GM12875 (cell line): ENCODE measurements around the gene PTPRQ.

Experiments used
- H3K4me3 ChIP-seq: one replicate; pipeline ENCODE4 v1.5.1; 2011; ENCODE audit warnings: low read depth, low read length, control low read depth
- TF ChIP-seq, protein P1 (sequence below): IDR thresholded peaks from 2 replicates; pipeline ENCODE4 v1.5.1; 2011; ENCODE audit warnings: low read depth, mild to moderate bottlenecking, control low read depth, inconsistent platforms, low read length, moderate library complexity, borderline replicate concordance; ENCODE audit not compliant: insufficient read depth

PTPRQ gene

DNA sequence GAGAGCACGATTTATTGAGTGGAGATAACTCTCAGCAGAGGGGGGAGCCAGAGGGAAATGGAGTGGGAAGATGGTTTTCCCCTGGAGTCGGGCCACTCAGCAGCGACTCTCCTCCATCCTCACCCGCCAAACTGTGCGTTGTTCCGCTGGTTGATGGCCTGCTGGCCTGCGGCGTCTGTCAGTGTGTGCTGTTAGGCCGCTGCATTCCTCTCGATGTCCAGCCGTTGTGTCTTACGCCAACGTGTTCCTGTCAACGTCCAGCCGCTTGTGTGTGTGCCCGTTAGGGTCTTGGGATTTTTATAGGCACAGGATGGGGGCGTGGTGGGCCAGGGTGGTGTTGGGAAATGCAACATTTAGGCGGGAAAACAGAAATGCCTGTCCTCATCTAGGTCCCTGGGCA is 69.2 kb downstream of the PTPRQ start:
- H3K4me3 ChIP-seq = no peak overlapping the region
- TF ChIP-seq, protein P1, sequence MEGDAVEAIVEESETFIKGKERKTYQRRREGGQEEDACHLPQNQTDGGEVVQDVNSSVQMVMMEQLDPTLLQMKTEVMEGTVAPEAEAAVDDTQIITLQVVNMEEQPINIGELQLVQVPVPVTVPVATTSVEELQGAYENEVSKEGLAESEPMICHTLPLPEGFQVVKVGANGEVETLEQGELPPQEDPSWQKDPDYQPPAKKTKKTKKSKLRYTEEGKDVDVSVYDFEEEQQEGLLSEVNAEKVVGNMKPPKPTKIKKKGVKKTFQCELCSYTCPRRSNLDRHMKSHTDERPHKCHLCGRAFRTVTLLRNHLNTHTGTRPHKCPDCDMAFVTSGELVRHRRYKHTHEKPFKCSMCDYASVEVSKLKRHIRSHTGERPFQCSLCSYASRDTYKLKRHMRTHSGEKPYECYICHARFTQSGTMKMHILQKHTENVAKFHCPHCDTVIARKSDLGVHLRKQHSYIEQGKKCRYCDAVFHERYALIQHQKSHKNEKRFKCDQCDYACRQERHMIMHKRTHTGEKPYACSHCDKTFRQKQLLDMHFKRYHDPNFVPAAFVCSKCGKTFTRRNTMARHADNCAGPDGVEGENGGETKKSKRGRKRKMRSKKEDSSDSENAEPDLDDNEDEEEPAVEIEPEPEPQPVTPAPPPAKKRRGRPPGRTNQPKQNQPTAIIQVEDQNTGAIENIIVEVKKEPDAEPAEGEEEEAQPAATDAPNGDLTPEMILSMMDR = no peak

DNA sequence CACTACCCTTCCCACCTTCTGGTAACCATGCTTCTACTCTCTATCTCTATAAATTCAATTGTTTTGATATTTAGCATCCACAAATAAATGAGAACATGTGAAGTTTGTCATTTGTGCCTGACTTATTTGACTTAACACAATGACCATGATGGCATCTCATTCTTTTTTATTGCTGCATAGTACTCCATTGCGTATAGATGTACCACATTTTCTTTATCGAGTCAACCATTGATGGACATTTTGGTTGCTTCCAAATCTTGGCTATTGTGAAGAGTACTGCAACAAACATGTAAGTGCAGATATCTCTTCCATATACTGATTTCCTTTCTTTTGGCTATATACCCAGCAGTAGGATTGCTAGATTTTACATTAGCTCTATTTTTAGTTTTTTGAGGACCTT is 73.6 kb downstream of the PTPRQ start:
- H3K4me3 ChIP-seq = no peak overlapping the region
- TF ChIP-seq, protein P1 = no peak

DNA sequence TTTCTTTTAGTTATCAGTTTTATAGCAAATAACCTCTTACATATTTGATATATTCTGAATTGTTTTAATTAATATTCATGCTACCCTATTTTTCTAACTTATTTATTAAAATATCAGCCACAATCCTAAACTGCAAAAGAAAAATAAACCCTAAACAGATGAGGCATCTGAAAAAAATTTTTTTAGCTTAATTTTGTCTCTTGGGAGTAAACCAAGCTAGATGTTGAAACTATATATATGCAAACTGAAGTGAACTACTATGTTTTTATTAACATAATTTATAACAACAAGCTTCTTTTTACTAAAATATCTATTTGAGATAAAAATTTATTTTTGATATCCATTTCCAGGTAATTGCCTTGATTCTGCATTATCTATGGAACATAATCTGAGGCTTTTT is 87.6 kb downstream of the PTPRQ start:
- TF ChIP-seq, protein P1 = no peak
- H3K4me3 ChIP-seq = no peak overlapping the region

DNA sequence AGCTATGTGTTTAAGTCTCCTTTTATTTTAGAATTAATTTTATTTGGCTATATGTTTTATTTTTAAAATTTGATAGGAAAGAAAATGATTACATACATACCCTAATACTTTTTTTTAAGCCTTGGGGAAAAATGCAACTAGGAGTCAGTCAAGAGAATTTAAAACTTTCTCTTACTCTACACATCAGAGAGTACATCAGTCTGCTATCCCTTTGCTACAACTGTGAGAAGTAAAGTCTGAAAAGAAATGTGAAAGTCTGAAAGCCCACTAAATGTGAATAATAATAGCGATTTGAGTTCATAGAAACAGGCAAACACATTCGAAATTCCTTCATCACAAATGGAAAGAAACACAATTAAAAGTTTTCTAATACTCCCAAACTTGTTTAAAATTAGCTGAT is 95.0 kb downstream of the PTPRQ start:
- TF ChIP-seq, protein P1 = no peak
- H3K4me3 ChIP-seq = no peak overlapping the region

DNA sequence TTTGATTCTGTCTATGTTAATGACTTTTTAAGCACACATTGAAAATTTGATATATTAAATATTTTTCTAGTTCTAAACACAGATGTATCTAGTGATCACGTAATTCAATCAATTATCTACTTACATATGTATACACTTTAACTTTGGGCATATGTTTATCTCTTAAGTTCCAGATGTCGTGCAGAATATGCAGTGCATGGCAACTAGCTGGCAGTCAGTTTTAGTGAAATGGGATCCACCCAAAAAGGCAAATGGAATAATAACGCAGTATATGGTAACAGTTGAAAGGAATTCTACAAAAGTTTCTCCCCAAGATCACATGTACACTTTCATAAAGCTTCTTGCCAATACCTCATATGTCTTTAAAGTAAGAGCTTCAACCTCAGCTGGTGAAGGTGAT is 105.3 kb downstream of the PTPRQ start:
- TF ChIP-seq, protein P1 = no peak
- H3K4me3 ChIP-seq = no peak overlapping the region

DNA sequence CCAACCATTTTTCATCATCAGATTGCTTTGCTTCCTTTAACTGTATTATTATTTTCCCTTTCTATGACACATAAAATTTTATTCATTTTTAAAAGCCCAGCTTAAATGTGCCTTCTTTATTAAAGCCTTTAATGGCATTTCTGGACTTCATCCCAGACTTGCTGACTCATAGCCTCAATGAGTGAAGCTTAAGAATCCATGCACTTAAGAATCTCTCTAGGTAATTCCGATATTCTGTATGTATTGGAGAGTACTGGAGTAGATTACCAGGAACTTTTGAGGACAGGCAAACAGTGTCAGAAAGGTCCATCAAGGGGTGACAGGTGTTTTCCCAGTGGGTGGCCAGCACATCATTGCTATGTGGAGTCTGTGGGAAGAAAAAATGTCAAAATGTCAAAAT is 107.9 kb downstream of the PTPRQ start:
- TF ChIP-seq, protein P1 = no peak
- no peak overlapping the region for H3K4me3 ChIP-seq

DNA sequence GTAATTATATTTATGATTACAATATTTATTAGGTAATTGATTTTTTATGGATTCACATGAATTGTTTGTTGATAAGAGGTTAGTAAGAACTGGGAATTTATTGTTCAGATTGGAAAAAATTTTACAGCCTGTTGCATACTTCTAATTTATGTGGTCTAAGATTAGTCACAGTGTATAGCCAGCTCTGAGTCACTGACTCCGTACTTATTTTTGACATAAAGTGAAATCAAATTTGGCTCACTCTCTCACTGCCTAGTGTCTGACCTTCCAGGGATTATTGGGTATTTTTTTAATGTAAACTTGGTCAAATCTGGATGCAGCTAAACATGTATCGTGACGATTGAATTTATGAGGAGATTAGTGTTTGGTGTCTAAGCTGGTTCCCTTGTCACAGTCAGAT is 109.3 kb downstream of the PTPRQ start:
- no peak overlapping the region for H3K4me3 ChIP-seq
- TF ChIP-seq, protein P1 = no peak
